HG02840 (cell line): ENCODE results near the gene GADD45A.

Source experiments
- ATAC-seq: cut with Tn5 transposase; IDR thresholded peaks from one replicate; pipeline ENCODE4 v1.9.1; 2021; ENCODE audit warnings: mild to moderate bottlenecking, moderate library complexity, moderate number of reproducible peaks; ENCODE audit not compliant: unreplicated experiment, low FRiP score

GADD45A gene

DNA sequence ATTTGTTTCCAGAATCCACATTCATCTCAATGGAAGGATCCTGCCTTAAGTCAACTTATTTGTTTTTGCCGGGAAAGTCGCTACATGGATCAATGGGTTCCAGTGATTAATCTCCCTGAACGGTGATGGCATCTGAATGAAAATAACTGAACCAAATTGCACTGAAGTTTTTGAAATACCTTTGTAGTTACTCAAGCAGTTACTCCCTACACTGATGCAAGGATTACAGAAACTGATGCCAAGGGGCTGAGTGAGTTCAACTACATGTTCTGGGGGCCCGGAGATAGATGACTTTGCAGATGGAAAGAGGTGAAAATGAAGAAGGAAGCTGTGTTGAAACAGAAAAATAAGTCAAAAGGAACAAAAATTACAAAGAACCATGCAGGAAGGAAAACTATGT, 2.6 kb downstream of the GADD45A start:
- no peak for ATAC-seq

- no peak for ATAC-seq
These were observed 3.7 kb downstream of the GADD45A start for GRCh38 chr1:67688526-67689219.

DNA sequence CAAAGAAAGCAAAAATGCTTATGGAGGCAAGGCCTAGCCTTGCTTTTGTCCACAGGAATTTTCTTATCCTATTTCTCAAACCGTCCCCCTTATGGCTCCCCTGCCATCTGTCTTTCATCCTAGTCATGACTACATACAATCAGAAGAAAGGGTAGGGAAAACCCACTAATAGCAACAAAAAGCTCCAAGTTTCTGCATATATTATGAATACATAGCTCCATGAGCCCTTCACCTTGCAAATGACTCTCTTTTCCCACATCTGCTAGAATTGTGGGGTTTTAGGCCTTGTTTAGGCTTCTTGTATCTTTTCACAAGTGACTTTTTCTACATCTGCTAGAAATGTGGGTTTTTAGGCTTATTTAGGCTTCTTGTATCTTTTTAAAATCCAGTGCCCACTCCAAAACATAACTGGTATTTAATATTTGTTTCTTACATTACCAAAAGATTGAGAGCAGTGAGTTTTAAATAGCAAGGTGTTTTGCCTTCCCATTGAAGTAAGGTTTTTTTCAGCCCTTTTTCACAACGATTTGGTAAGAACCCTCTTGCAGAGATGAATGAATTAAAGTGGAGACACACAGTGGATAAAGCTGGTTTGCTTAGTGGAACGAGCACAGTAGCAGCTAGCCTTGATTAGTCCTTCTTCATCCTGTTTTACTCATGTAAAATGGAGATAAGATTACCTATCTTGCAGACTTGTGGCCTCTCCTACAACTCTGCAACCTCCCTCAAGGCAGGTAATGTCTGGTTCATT, 4.4 kb downstream of the GADD45A start:
- no peak for ATAC-seq

DNA sequence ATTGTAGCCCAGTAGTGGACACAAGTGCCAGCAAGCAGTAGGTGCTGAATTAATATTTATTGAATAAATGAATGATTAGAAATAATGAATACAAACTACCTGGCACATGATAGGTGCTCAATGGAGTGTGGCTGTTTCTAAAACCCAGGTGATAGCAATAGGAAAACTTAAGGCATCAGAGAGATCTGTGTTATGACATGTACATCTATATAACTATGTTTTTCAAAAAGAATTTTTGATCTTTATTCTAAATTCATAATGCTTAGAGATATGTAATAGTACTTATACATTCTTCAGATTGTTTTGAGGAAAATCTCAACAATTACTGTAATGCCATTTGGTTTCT, 5.0 kb downstream of the GADD45A start:
- ATAC-seq = no peak

DNA sequence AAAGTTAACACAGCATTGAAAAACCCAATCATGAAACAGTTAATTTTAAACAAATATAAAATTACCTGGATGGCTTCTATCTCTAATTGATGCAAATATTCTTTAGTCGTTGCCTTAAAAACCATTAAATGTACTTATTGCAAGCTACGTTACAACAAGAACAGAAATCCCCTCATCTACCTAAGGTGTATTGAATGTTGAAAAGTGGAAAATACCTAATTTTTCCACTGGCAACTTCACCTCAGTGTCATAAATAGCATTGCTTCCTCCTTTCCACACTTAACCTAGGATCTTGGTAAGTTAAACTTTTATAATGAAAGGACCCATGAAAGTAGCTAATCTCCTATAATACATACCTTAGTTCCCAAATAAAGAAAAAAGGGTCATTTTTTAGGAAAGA, 5.4 kb downstream of the GADD45A start:
- ATAC-seq = no peak

DNA sequence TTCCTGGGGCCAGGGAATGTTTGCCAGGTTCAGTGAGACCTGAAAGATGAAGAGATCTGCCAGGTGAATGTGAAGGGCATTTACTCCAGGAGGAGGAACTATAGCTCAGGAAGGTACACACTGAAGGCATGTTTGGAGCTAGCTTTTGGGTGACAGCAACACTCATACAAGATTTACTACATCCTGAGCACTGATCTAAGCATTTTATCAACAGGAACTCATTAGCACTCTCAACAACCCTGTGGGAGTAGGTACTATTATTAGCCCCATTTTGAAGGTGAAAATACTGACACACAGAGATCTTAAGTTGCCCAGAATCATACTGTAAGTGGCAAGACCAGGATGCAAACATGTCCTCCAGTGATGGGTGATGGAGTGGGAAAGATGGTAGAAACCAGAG, 6.7 kb downstream of the GADD45A start:
- ATAC-seq = no peak

DNA sequence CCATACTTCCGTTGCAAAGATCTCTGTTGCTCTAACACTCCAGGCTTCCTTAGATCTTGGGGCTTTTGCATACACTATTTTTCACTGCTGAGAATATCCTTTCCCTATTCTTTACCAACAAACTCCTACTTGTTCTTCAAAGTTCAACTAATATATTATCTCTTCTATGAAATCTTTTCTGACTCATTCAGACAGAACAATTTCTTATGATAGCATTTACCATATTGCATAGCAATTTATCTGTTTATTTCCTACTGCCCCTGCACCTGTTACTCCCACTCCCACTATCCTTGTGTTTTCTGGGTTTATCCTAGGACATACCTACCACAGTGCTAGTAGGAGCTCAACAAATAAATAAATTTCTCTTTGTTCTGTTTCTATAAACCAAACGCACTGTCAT, 11.0 kb downstream of the GADD45A start:
- no peak for ATAC-seq

- no peak for ATAC-seq
These were observed 11.7 kb downstream of the GADD45A start for GRCh38 chr1:67696708-67697107.

DNA sequence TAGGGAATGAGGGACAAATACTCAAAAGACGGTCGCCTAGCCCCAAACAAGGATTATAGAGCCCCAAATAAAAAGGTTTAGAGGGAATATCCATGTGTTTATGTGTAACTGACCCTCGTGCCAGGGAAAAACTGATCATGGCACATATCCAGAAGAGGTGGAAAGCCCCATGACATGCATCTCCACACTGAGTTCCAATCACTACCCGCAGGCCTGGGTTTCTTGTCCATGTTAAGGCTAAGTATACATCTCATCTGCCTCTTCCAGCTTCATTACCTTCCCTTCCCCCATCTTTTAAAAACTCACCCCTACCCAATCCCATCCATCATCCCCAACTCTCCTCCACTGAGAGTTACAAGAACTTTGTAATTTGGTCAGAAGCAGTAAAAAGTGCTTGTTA, 15.2 kb downstream of the GADD45A start:
- no peak for ATAC-seq

DNA sequence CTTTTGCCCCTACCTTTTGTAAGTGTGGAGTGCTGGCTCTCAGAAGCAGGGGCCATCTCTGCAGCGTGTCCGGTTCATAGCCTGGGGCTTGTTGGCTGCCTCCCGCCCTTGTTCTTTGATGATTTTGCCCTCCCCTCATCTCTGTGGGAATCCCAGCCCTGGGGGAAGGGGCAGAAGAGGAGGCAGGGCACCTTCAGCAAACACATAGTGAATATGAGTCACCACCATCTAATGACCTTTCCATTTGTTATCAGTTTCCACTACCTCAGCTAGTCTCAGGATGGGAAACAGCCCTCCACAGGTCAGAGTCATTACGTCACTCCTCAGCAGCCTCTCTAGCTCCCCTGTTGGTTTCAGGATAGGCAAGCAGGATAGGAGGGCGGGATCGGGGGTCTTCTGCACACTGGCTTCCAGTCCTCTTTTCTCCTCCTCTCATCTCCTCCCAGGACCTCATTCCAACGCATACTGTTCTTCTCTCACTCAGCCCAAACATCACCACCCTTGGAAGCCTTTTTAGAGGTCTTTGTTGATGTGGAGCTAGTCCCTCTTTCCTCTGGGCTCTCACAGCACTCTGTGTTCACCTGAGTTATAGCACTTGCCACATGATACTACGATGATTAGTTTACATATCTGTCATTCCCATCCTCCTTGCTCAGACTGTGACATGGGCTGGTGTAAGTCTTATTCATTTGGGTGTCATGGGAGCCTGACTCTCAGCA, 15.8 kb downstream of the GADD45A start:
- ATAC-seq = no peak

GRCh38 chr1:67701876-67702275, 16.9 kb downstream of the GADD45A start:
- ATAC-seq = no peak

GRCh38 chr1:67704351-67704750, 19.4 kb downstream of the GADD45A start:
- ATAC-seq = no peak

DNA sequence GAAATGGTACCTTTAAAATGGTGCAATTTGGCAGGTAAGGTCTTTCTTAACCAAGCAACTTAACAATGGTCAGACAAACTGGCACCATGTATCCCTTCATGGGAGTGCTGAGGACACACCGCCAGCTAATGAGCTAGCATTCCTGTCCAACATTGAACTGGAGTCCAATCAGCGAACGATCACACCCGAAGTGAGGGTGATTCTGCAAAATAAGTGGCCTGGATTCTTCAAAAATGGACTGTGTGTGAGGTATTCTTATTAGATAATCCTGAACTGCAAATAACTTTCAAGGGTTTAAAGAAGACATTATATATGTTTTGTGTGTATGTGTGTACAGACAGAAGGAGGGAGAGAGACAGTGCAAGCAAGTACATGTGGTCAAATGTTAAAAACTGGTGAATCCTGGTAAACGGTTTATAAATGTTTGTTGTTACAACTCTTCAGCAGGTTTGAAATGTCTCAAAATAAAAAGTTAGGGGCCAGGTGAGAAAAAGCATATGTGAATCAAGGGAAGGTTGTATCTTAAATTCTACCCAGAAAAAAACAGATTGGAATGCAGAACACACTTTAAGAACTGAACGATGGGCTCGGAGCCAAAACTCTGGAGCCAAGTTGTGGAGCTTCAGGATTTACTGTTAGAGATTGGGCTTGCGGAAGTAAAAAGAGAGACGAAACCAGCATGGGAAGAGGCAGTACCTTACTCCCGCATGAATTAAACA, 20.9 kb downstream of the GADD45A start:
- ATAC-seq = no peak

DNA sequence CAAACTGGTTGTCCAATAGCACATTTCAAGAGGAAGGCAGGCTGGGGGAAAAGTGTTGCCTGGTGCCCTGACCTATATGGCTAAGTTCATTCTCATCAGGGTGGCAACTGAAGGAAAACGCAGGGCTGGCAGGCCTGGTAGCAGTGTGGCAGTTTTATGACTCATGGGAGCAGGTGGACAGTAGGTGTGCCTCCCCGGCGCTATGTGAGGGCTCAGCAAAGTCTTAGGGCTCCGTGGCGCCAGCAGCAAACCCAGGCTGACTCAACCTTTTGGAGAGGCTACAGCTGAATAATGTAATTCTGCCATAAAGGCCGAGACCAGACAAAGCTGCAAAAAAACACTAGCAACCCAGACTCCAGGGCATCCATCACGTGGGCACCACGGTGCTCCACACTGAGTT, 23.6 kb downstream of the GADD45A start:
- no peak for ATAC-seq

- no peak for ATAC-seq
These were observed 25.4 kb downstream of the GADD45A start for GRCh38 chr1:67710417-67710816.

DNA sequence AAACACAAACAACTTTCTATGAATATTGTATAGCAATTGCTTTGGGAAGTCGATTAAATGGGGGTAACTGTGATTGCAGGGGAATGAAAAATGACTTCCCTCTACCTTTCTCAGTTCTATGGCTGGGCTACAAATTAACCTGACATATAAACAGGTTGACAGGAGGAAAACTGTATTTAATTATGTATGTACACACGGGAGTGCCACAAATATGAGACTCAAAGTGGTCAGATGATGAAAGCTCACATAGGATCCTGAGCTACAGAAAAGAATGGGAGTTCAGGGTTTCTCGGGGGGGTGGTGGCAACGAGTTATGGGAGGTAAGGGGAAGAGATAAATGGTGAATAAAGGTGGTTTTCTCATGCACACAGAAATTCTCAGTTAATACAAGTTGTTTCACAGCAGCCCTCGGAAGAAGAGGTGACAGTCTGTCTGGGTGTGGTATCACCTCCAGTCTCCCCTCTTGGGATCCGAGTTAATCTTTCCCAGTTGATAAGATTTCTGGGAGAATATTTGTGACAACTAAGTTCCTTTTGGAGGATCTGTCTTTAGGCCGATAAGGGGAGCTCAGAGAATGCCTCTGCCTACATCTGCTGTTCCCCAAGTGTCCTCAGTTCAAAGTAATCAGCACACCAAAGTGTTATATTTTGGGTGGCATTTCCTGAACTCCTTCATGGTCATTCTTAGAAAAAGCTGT, 26.3 kb downstream of the GADD45A start:
- ATAC-seq = no peak

DNA sequence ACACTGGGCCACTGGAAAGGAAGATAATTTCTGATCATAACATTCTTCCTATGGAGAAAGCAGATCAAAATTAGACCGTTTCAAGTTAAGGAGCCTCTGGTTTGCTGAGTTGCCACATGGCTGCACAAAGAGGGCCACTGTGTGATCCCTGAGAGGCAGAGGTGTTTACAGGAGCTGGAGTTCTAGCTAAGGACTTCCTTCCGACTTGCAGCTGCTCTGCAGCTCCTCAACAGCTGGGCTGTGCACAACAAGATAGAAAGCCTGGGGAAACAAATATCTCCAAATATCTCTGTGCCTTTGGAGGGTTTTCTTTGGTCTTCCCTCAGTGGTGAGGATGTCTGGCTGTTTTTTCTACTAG, 26.8 kb downstream of the GADD45A start:
- no peak for ATAC-seq

GRCh38 chr1:67713057-67713846, 28.3 kb downstream of the GADD45A start:
- no peak for ATAC-seq

DNA sequence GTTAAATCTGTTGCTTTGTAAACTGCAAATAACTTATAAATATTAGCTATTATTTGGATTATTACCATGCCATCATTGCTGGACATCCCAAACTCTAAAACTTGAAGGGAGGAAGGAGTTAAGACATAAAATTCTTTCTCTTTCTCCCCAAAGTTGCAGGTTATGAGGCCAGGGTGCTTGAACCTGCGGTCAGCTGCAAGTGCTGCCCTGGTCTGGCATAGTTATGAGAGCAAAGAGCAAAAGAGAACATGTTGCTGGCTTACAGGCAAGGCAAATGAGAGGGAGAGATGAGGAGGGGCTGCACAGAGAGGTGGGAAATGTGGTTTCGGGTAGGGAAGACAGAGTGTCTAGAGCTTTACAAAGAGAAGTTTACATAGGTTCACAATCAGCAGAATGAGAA, 30.8 kb downstream of the GADD45A start:
- no peak for ATAC-seq

DNA sequence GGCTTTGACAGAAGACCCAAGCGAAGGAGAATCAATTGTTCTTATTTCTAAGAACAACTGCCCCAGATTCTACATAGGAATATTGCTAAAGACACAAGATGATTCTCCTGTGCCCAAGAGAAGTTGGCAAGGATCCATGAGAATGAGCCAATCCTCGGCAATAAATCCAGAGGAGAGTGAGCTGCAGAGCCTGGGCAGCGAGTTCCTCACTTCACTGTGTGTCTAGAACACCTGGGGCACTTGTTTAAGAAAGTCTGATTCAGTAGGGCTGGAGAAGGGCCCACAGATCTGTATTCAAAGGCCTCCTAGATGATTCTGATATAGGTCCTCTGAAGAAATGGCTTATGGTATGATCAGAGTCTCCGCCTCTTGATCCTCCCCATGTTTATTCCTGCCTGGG, 31.8 kb downstream of the GADD45A start:
- ATAC-seq = no peak
